BJ (cell line): ENCODE results near the gene RRP1. TPM values are rescaled to one million over a fixed set of nuclear protein-coding genes. Genes with fewer than 3 reads are reported as not detected.

Source experiments
- CTCF ChIA-PET: fragments of 350-600 bp; formaldehyde crosslinking; extraction: SDS; loops from one replicate; lab custom pipeline; 2021; ENCODE audit warnings: antibody characterized with exemption, inconsistent platforms; lab: Yijun Ruan, JAX
- POLR2A ChIA-PET: fragments of 300-600 bp; sonication (Branson Sonifier 250); formaldehyde crosslinking; extraction: SDS; loops from one replicate; lab custom pipeline; 2021; ENCODE audit warnings: antibody characterized with exemption; lab: Charles Lee
- DNase-seq: peaks from one replicate; pipeline ENCODE4 v3.0.0-alpha.2; 2011; ENCODE audit warnings: low read depth
- H3K27me3 ChIP-seq: 2 replicates; pipeline ENCODE4 v1.6.0; 2011; ENCODE audit warnings: low read length; ENCODE audit not compliant: control insufficient read depth, insufficient read depth
- H3K36me3 ChIP-seq: 2 replicates; pipeline ENCODE4 v1.5.1; 2011; ENCODE audit warnings: low read length; ENCODE audit not compliant: control insufficient read depth, insufficient read depth
- H3K4me3 ChIP-seq: 2 replicates; pipeline ENCODE4 v1.5.1; 2011; ENCODE audit warnings: low read depth, mild to moderate bottlenecking, control low read depth, low read length
- CTCF ChIP-seq: IDR thresholded peaks from 2 replicates; pipeline ENCODE4 v1.5.1; 2011; ENCODE audit warnings: low read depth, mild to moderate bottlenecking, control low read depth, inconsistent platforms, low read length, moderate library complexity; ENCODE audit not compliant: insufficient read depth
- polyA plus RNA-seq: library from polyadenylated mRNA; depleted of rRNA; stranded (reverse); fragments of >200 nt; gene quantifications from 2 replicates; pipeline ENCODE4 v1.2.3, GENCODE V29; 2011

The RRP1 gene
- polyA plus RNA-seq, 1 experiment, result 14.4 TPM

- Histone ChIP-seq H3K36me3 (no peaks in the 10 kb centered on the region), H3K27me3 (no peaks in the 10 kb centered on the region; the same call in 1 of the 2 replicates), H3K4me3 (no peak overlapping the region)
- TF ChIP-seq CTCF, result no peak
- DNase-seq, result no peak
- ChIA-PET POLR2A (no interaction called here), CTCF (interaction anchor here (1.1 kb wide), 2 partner anchors 12 to 28 kb away, joined by 3 to 4 read pairs; no protein-coding TSS in a partner anchor)
These were observed 6.2 kb upstream of the RRP1 start for GRCh38 chr21:43783098-43783700.

DNA sequence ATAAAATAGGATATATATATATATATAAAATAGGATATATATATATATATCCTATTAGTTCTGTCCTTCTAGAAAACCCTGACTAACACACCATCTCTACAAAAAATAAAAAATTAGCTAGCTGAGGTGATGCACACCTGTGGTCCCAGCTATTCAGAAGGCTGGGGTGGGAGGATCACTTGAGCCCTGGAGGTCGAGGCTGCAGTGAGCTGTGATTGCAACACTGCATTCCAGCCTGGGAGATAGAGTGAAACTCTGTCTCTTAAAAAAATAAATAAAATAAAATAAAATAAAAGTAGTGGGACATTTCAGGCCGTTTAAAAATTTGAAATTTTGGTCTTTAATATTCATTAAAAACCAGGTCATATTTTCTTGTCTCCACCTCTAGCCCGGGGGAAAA, 4.2 kb upstream of the RRP1 start:
- H3K27me3 ChIP-seq, result no peaks in the 10 kb centered on the region; the same call in 1 of the 2 replicates
- POLR2A ChIA-PET, result no interaction called here
- CTCF ChIA-PET, result no interaction called here
- no peak overlapping the region for H3K4me3 ChIP-seq
- no peak for DNase-seq
- H3K36me3 ChIP-seq, result no peaks in the 10 kb centered on the region
- TF ChIP-seq CTCF, result no peak

GRCh38 chr21:43786300-43786806, 3.0 kb upstream of the RRP1 start:
- POLR2A ChIA-PET, result no interaction called here
- TF ChIP-seq CTCF, result no peak
- Histone ChIP-seq H3K27me3 (no peaks in the 10 kb centered on the region), H3K36me3 (no peaks in the 10 kb centered on the region; the same call in 1 of the 2 replicates), H3K4me3 (no peak overlapping the region)
- CTCF ChIA-PET, result no interaction called here
- DNase-seq, result no peak

DNA sequence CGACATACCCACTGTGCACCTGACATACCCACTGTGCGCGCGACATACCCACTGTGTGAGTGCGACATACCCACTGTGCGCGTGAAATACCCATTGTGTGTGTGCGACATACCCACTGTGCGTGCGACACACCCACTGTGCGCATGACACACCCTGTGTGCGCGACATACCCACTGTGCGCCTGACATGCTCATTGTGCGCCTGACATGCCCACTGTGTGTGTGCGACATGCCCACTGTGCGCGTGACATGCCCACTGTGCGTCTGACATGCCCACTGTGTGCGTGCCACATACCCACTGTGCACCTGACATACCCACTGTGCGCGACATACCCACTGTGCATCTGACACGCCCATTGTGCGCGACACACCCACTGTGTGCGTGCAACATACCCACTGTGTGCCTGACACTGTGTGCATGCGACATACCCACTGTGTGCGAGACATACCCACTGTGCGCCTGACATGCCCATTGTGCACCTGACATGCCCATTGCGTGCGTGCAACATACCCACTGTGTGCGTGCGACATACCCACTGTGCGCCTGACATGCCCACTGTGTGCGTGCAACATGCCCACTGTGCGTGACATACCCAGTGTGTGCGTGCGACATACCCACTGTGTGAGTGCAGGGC, 2.5 kb upstream of the RRP1 start:
- no peak for TF ChIP-seq CTCF
- POLR2A ChIA-PET, result no interaction called here
- no peak for DNase-seq

DNA sequence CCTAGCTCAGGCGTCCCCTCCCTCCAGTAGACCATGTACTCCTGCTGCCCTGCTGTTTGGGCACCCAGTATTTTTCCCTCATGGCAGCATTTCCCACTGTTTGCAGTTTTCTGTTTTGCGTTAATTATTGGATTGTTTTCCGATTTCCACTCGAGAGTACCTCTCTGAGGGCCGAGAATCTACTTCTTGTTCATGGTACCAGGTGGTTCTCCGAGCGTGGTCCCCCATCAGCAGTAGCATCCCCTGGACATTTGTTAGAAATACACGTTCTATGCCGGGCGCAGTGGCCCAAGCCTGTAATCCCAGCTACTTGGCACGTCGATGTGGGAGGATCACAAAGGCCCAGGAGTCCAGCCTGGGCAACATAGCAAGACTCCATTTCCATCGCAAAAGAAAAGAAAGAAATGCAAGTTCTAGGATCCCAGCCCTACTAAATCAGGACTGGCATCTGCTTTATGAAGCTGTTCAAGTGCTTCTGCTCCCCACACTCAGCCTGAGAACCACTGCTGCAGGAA, 690 bp downstream of the RRP1 start:
- no peak for DNase-seq
- H3K36me3 ChIP-seq, result peaks cover 29% of the 10 kb centered on the region
- ChIA-PET POLR2A (no interaction called here), CTCF (interaction anchor here (0.7 to 1.7 kb wide), 8 partner anchors 10 to 194 kb away, joined by 3 to 7 read pairs (median 3); no protein-coding TSS in a partner anchor)
- H3K27me3 ChIP-seq, result no peaks in the 10 kb centered on the region
- no peak for TF ChIP-seq CTCF
- peak overlapping the region; percentile 77 for H3K4me3 ChIP-seq

More for the DNA sequence above, 2.5 kb upstream of the RRP1 start:
- H3K4me3 ChIP-seq, result no peak overlapping the region
- H3K36me3 ChIP-seq, result peaks cover 1% of the 10 kb centered on the region
- CTCF ChIA-PET, result no interaction called here
- no peaks in the 10 kb centered on the region for H3K27me3 ChIP-seq
